K562 (cell line): ENCODE data around the gene CDC25B. TPM values are rescaled to one million over a fixed set of nuclear protein-coding genes. Genes with fewer than 3 reads are reported as not detected.
A peak's percentile ranks its signal among the peaks of the same experiment; 100 is the strongest.

Experiments
- ATF1 ChIP-seq, 2 experiments: fragments of 450-650 bp in 1 of 2; IDR thresholded peaks; 2 replicates each; pipeline ENCODE4 v1.6.1; 2016; ENCODE audit warnings: missing compliant biosample characterization in 1 of 2, missing genetic modification characterization in 1 of 2
- CREB1 ChIP-seq, 2 experiments: sonication (generic) in 1 of 2; formaldehyde crosslinking in 1 of 2; IDR thresholded peaks; 2 replicates each; pipeline versions ENCODE4 v1.6.1 to v1.8.0; 2012 to 2022; ENCODE audit warnings: inconsistent platforms in 1 of 2, mild to moderate bottlenecking in 1 of 2, missing genetic modification reagents in 1 of 2, moderate library complexity in 1 of 2
- CTBP1 ChIP-seq: fragments of 450-650 bp; IDR thresholded peaks from 2 replicates; pipeline ENCODE4 v1.6.1; 2016; ENCODE audit warnings: borderline replicate concordance
- ELF1 ChIP-seq: fragments of 200-800 bp; sonication (Bioruptor generic); IDR thresholded peaks from 2 replicates; pipeline ENCODE4 v1.6.1; 2016; ENCODE audit warnings: missing genetic modification characterization, missing compliant biosample characterization
- ESRRA ChIP-seq: fragments of 450-650 bp; IDR thresholded peaks from 2 replicates; pipeline ENCODE4 v1.6.1; 2014; ENCODE audit warnings: low read depth, mild to moderate bottlenecking, moderate library complexity, borderline replicate concordance
- GABPB2 ChIP-seq: fragments of 250-450 bp; sonication (Bioruptor Pico); conservative IDR thresholded peaks from 2 replicates; pipeline ENCODE4 v1.5.1; 2021; ENCODE audit warnings: mild to moderate bottlenecking
- HDAC2 ChIP-seq: fragments of 450-650 bp; IDR thresholded peaks from 2 replicates; pipeline ENCODE4 v1.6.1; 2016; ENCODE audit warnings: mild to moderate bottlenecking
- KAT7 ChIP-seq: sonication (generic); formaldehyde crosslinking; IDR thresholded peaks from 2 replicates; pipeline ENCODE4 v1.8.0; 2022; ENCODE audit warnings: missing genetic modification reagents, mild to moderate bottlenecking, borderline replicate concordance
- KDM5B ChIP-seq: fragments of 200-600 bp; sonication (generic); IDR thresholded peaks from 2 replicates; pipeline ENCODE4 v1.6.1; 2012; ENCODE audit warnings: low read depth, mild to moderate bottlenecking, moderate library complexity, low read length, control low read depth, inconsistent platforms; ENCODE audit not compliant: insufficient replicate concordance
- NCOA6 ChIP-seq: fragments of 450-650 bp; IDR thresholded peaks from 2 replicates; pipeline ENCODE4 v1.6.1; 2017; ENCODE audit warnings: mild to moderate bottlenecking
- NFE2 ChIP-seq: IDR thresholded peaks from 2 replicates; pipeline ENCODE4 v1.6.1; 2014; ENCODE audit warnings: antibody characterized with exemption, low read depth
- NFRKB ChIP-seq: fragments of 450-650 bp; IDR thresholded peaks from 2 replicates; pipeline ENCODE4 v1.6.1; 2016; ENCODE audit warnings: low read depth
- NR1H2 ChIP-seq: sonication (generic); formaldehyde crosslinking; IDR thresholded peaks from 2 replicates; pipeline ENCODE4 v1.4.0; 2020; ENCODE audit warnings: mild to moderate bottlenecking, missing genetic modification reagents
- NRF1 ChIP-seq, 2 experiments: fragments of 450-650 bp; IDR thresholded peaks in 1 of 2; conservative IDR thresholded peaks in 1 of 2; 2 replicates each; pipeline ENCODE4 v1.6.1; 2014; ENCODE audit warnings: mild to moderate bottlenecking in 2 of 2
- POLR2B ChIP-seq: fragments of 450-650 bp; IDR thresholded peaks from 2 replicates; pipeline ENCODE4 v1.6.1; 2018; ENCODE audit warnings: low read depth; ENCODE audit not compliant: partially characterized antibody
- POLR2H ChIP-seq: IDR thresholded peaks from 2 replicates; pipeline ENCODE4 v1.6.1; 2016; ENCODE audit warnings: missing genetic modification characterization, low read depth, mild to moderate bottlenecking, control low read depth, missing compliant biosample characterization, moderate library complexity
- RAD21 ChIP-seq, 2 experiments: fragments of 250-450 bp in 1 of 2; fragments of 450-650 bp in 1 of 2; sonication (Bioruptor Pico) in 1 of 2; formaldehyde crosslinking in 1 of 2; IDR thresholded peaks in 1 of 2; conservative IDR thresholded peaks in 1 of 2; 2 replicates each; pipeline versions ENCODE4 v1.4.0 to v1.8.0; 2020 to 2022; ENCODE audit warnings: mild to moderate bottlenecking in 2 of 2, moderate library complexity in 1 of 2
- RBFOX2 ChIP-seq: fragments of 200-400 bp; formaldehyde crosslinking; IDR thresholded peaks from 2 replicates; pipeline ENCODE4 v1.6.1; 2017; ENCODE audit warnings: low read depth, mild to moderate bottlenecking, low read length, moderate library complexity
- RBM25 ChIP-seq: fragments of 200-400 bp; formaldehyde crosslinking; IDR thresholded peaks from 2 replicates; pipeline ENCODE4 v1.6.1; 2018; ENCODE audit warnings: low read length, low read depth, moderate library complexity; ENCODE audit not compliant: severe bottlenecking
- SAP30 ChIP-seq: fragments of 200-600 bp; sonication (generic); IDR thresholded peaks from 2 replicates; pipeline ENCODE4 v1.6.1; 2012; ENCODE audit warnings: borderline replicate concordance, low read depth, mild to moderate bottlenecking, moderate library complexity, low read length, control low read depth, inconsistent platforms; ENCODE audit not compliant: insufficient read depth, poor library complexity, severe bottlenecking
- TAF1 ChIP-seq: IDR thresholded peaks from 2 replicates; pipeline ENCODE4 v1.6.1; 2011; ENCODE audit warnings: mild to moderate bottlenecking, low read length, moderate library complexity; ENCODE audit not compliant: insufficient read depth, control insufficient read depth, severe bottlenecking; ENCODE audit errors: extremely low read depth
- TAF7 ChIP-seq: fragments of 450-650 bp; IDR thresholded peaks from 2 replicates; pipeline ENCODE4 v1.6.1; 2016; ENCODE audit warnings: missing genetic modification characterization, missing compliant biosample characterization
- TGIF2 ChIP-seq: sonication (generic); formaldehyde crosslinking; IDR thresholded peaks from 2 replicates; pipeline ENCODE4 v1.8.1; 2022; ENCODE audit warnings: mild to moderate bottlenecking, missing genetic modification reagents, moderate library complexity
- ZFX ChIP-seq: sonication (generic); formaldehyde crosslinking; IDR thresholded peaks from 2 replicates; pipeline ENCODE4 v1.8.0; 2022; ENCODE audit warnings: mild to moderate bottlenecking, missing genetic modification reagents, moderate library complexity
- ZNF121 ChIP-seq: sonication (generic); formaldehyde crosslinking; conservative IDR thresholded peaks from 2 replicates; pipeline ENCODE4 v1.8.0; 2022; ENCODE audit warnings: missing genetic modification reagents
- ZNF431 ChIP-seq: sonication (generic); formaldehyde crosslinking; IDR thresholded peaks from 2 replicates; pipeline ENCODE4 v1.8.0; 2022; ENCODE audit warnings: mild to moderate bottlenecking, missing genetic modification reagents
- polyA plus RNA-seq, 8 experiments: library from polyadenylated mRNA; depleted of rRNA in 4 of 8; stranded (reverse) in 5 of 8; unstranded in 3 of 8; fragments of >200 nt; fragmentation: Nextera tagmentation in 2 of 8; fragmentation: Illumina TruSeq in 1 of 8; extraction: Ambion mirVana in 2 of 8; extraction: Trizol in 1 of 8; gene quantifications; 2 replicates each; pipeline versions ENCODE4 v1.2.1 to v1.2.3, GENCODE V29; 2011 to 2014; ENCODE audit warnings: inconsistent platforms in 1 of 8, missing spikeins in 1 of 8
- total RNA-seq, 7 experiments: library from RNA; depleted of rRNA in 6 of 7; stranded (reverse); fragments of >200 nt in 6 of 7; fragmentation: Illumina TruSeq in 2 of 7; extraction: Trizol in 2 of 7; gene quantifications; 2 replicates each; pipeline versions ENCODE4 v1.2.1 to v1.2.3, GENCODE V29; 2011 to 2021; ENCODE audit warnings: low replicate concordance in 1 of 7
- TF ChIP-seq, protein P1 (sequence below): fragments of 450-650 bp; IDR thresholded peaks from 2 replicates; pipeline ENCODE4 v1.6.1; 2018; ENCODE audit warnings: mild to moderate bottlenecking, low read depth; ENCODE audit not compliant: partially characterized antibody

Gene CDC25B
- total and polyA plus RNA-seq, 9 of the 15 experiments (the other 6 are each of a cell fraction or from before 2014, with no cell fraction given): 2.3 to 35.7 (median 9.5) TPM

GRCh38 chr20:3846740-3847428 is 50.8 kb downstream of the CDC25B start, which contains the start of gene MAVS (continued):
- peak; percentile 97 for TF ChIP-seq ZFX
- peak; percentile 90 for TF ChIP-seq RBFOX2
- TF ChIP-seq GABPB2: no peak
- peak; percentile 55; the same call in 1 of the 2 replicates for TF ChIP-seq CTBP1
- peak; percentile 69; the same call in 1 of the 2 replicates for TF ChIP-seq TGIF2 (CRISPR knock-in tag)
- TF ChIP-seq ESRRA: peak; percentile 34; the same call in 1 of the 2 replicates
- peak; percentile 35 to 36 for TF ChIP-seq RAD21 (CRISPR knock-in tag; conservative IDR thresholded peaks at IDR 0.05 in 1 of 2, IDR thresholded peaks at IDR 0.05 in 1 of 2)
- TF ChIP-seq KAT7 (CRISPR knock-in tag): peak; percentile 89; the same call in 1 of the 2 replicates
- 0 out of 2 replicates have a peak, but pooled peaks have one; percentile 50 for TF ChIP-seq NR1H2 (CRISPR knock-in tag)
- peak; percentile 48 for TF ChIP-seq SAP30
- no peak for TF ChIP-seq NCOA6
- TF ChIP-seq HDAC2: 0 out of 2 replicates have a peak, but pooled peaks have one; percentile 14
- TF ChIP-seq RBM25: peak; percentile 90
- no peak for TF ChIP-seq NFE2
- peak; percentile 68 for TF ChIP-seq TAF1
- TF ChIP-seq ZNF121: peak; percentile 25; the same call in 1 of the 2 replicates
- 0 out of 2 replicates have a peak, but pooled peaks have one; percentile 25 for TF ChIP-seq ZNF431 (CRISPR knock-in tag)
- peak; percentile 12; the same call in 1 of the 2 replicates for TF ChIP-seq CREB1 (IDR thresholded peaks at IDR 0.05)
- TF ChIP-seq CREB1 (CRISPR knock-in tag; IDR thresholded peaks at IDR 0.05): peak; percentile 69
- peak; percentile 61 for TF ChIP-seq ELF1 (tag)
- TF ChIP-seq POLR2H: peak; percentile 65
- peak; percentile 59 for TF ChIP-seq POLR2B
- TF ChIP-seq TAF7: 0 out of 2 replicates have a peak, but pooled peaks have one; percentile 65
- no peak for TF ChIP-seq ATF1 (CRISPR knock-in tag; IDR thresholded peaks at IDR 0.05)
- peak; percentile 44; the same call in 1 of the 2 replicates for TF ChIP-seq ATF1 (tag; IDR thresholded peaks at IDR 0.05)
- TF ChIP-seq, protein P1, sequence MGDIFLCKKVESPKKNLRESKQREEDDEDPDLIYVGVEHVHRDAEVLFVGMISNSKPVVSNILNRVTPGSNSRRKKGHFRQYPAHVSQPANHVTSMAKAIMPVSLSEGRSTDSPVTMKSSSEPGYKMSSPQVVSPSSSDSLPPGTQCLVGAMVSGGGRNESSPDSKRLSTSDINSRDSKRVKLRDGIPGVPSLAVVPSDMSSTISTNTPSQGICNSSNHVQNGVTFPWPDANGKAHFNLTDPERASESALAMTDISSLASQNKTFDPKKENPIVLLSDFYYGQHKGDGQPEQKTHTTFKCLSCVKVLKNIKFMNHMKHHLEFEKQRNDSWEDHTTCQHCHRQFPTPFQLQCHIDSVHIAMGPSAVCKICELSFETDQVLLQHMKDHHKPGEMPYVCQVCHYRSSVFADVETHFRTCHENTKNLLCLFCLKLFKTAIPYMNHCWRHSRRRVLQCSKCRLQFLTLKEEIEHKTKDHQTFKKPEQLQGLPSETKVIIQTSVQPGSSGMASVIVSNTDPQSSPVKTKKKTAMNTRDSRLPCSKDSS: no peak
- TF ChIP-seq KDM5B: peak; percentile 64
- no peak; the same call in 1 of the 2 replicates for TF ChIP-seq NFRKB
- peak; percentile 94 to 95 for TF ChIP-seq NRF1 (conservative IDR thresholded peaks at IDR 0.05 in 1 of 2, IDR thresholded peaks at IDR 0.05 in 1 of 2)
